SK-N-SH (cell line): ENCODE data around the gene IMPDH1. TPM values are rescaled to one million over a fixed set of nuclear protein-coding genes. Genes with fewer than 3 reads are reported as not detected.
A peak's percentile ranks its signal among the peaks of the same experiment; 100 is the strongest.

Experiments
- CTCF ChIA-PET: fragments of 300-600, 350-600 bp; formaldehyde crosslinking; extraction: SDS; loops from one replicate; lab custom pipeline; 2021; lab: Yijun Ruan, JAX
- POLR2A ChIA-PET: fragments of 350-600 bp; sonication (Branson Sonifier 250); formaldehyde crosslinking; extraction: SDS; loops from one replicate; lab custom pipeline; 2020; ENCODE audit warnings: antibody characterized with exemption, inconsistent platforms; lab: Yijun Ruan, JAX
- DNase-seq: peaks from one replicate; pipeline ENCODE4 v3.0.0; 2012
- H2AFZ ChIP-seq: fragments of 200-600 bp; sonication (generic); 2 replicates; pipeline ENCODE4 v1.8.1; 2016; ENCODE audit warnings: antibody characterized with exemption, mild to moderate bottlenecking, low read depth
- H3F3A ChIP-seq: fragments of 200-600 bp; sonication (generic); replicated peaks from 2 replicates; pipeline ENCODE3; 2016; ENCODE audit warnings: antibody characterized with exemption, mild to moderate bottlenecking; ENCODE audit not compliant: insufficient read depth
- H3K27ac ChIP-seq, 2 experiments: fragments of 200-500 bp in 1 of 2; fragments of 200-600 bp in 1 of 2; sonication (Bioruptor generic) in 1 of 2; sonication (generic), shearing (Covaris generic) in 1 of 2; 2 replicates each; pipeline versions ENCODE4 v1.5.1 to v1.6.1; 2014 to 2016; ENCODE audit warnings: low read depth in 2 of 2, inconsistent platforms in 1 of 2, low read length in 1 of 2, mild to moderate bottlenecking in 1 of 2, mixed read lengths in 1 of 2
- H3K27me3 ChIP-seq: fragments of 200-600 bp; sonication (generic), shearing (Covaris generic); 2 replicates; pipeline ENCODE4 v1.6.1; 2016; ENCODE audit warnings: mixed run types; ENCODE audit not compliant: insufficient read depth
- H3K36me3 ChIP-seq, 2 experiments: fragments of 200-500 bp in 1 of 2; fragments of 200-600 bp in 1 of 2; sonication (Bioruptor generic) in 1 of 2; sonication (generic) in 1 of 2; replicated peaks in 1 of 2; 2 replicates each; pipeline versions ENCODE3 to v1.5.1; 2014 to 2016; ENCODE audit warnings: low read length in 1 of 2, mild to moderate bottlenecking in 1 of 2; ENCODE audit not compliant: insufficient read depth in 2 of 2, control insufficient read depth in 1 of 2
- H3K4me1 ChIP-seq, 2 experiments: fragments of 200-500 bp in 1 of 2; fragments of 200-600 bp in 1 of 2; sonication (Bioruptor generic) in 1 of 2; sonication (generic), shearing (Covaris generic) in 1 of 2; 2 replicates each; pipeline versions ENCODE4 v1.5.1 to v1.6.1; 2014 to 2016; ENCODE audit warnings: low read depth in 1 of 2, low read length in 1 of 2, mixed run types in 1 of 2; ENCODE audit not compliant: insufficient read depth in 2 of 2, control insufficient read depth in 1 of 2
- H3K4me2 ChIP-seq: fragments of 200-600 bp; sonication (generic), shearing (Covaris generic); 2 replicates; pipeline ENCODE4 v1.6.1; 2017; ENCODE audit warnings: mixed run types
- H3K4me3 ChIP-seq, 2 experiments: fragments of 200-500 bp in 1 of 2; fragments of 200-600 bp in 1 of 2; sonication (Bioruptor generic) in 1 of 2; sonication (generic), shearing (Covaris generic) in 1 of 2; 2 replicates each; pipeline versions ENCODE4 v1.5.1 to v1.8.1; 2014 to 2016; ENCODE audit warnings: low read depth in 2 of 2, inconsistent platforms in 1 of 2, low read length in 1 of 2, mild to moderate bottlenecking in 1 of 2, mixed read lengths in 1 of 2, moderate library complexity in 1 of 2
- H3K79me2 ChIP-seq: fragments of 200-600 bp; sonication (generic); 2 replicates; pipeline ENCODE4 v1.8.1; 2017; ENCODE audit warnings: mild to moderate bottlenecking; ENCODE audit not compliant: insufficient read depth
- H3K9ac ChIP-seq: fragments of 200-600 bp; sonication (generic); 2 replicates; pipeline ENCODE4 v1.6.1; 2017; ENCODE audit warnings: mixed run types
- H3K9me2 ChIP-seq: fragments of 200-600 bp; sonication (generic); 2 replicates; pipeline ENCODE4 v1.6.1; 2017; ENCODE audit warnings: mixed run types
- H3K9me3 ChIP-seq: fragments of 200-600 bp; sonication (generic); 2 replicates; pipeline ENCODE4 v1.6.1; 2017; ENCODE audit warnings: mixed run types, mild to moderate bottlenecking, moderate library complexity
- H4K20me1 ChIP-seq: fragments of 200-600 bp; sonication (generic); 2 replicates; pipeline ENCODE4 v1.6.1; 2017; ENCODE audit warnings: mild to moderate bottlenecking, mixed run types; ENCODE audit not compliant: insufficient read depth
- ELF1 ChIP-seq: IDR thresholded peaks from 2 replicates; pipeline ENCODE4 v1.4.0; 2012
- EP300 ChIP-seq, 2 experiments: IDR thresholded peaks; 2 replicates each; pipeline versions ENCODE4 v1.4.0 to v1.6.1; 2012; ENCODE audit warnings: borderline replicate concordance in 1 of 2, low read depth in 1 of 2, low read length in 1 of 2
- EZH2phosphoT487 ChIP-seq: fragments of 200-600 bp; sonication (generic); IDR thresholded peaks from 2 replicates; pipeline ENCODE4 v1.6.1; 2017; ENCODE audit warnings: low read depth, mixed run types, mild to moderate bottlenecking, antibody characterized with exemption, moderate library complexity, borderline replicate concordance
- FOSL2 ChIP-seq: IDR thresholded peaks from 2 replicates; pipeline ENCODE4 v1.4.0; 2012; ENCODE audit warnings: low read depth, mild to moderate bottlenecking, moderate library complexity, borderline replicate concordance
- FOXJ3 ChIP-seq: sonication (generic); formaldehyde crosslinking; IDR thresholded peaks from 2 replicates; pipeline ENCODE4 v1.5.1; 2020; ENCODE audit warnings: mild to moderate bottlenecking, missing genetic modification reagents
- FOXM1 ChIP-seq: IDR thresholded peaks from 2 replicates; pipeline ENCODE4 v1.4.0; 2012; ENCODE audit warnings: low read depth, mild to moderate bottlenecking
- GATA2 ChIP-seq: sonication (generic); formaldehyde crosslinking; IDR thresholded peaks from 2 replicates; pipeline ENCODE4 v1.5.0; 2020; ENCODE audit warnings: mild to moderate bottlenecking, missing genetic modification reagents
- JUND ChIP-seq: IDR thresholded peaks from 2 replicates; pipeline ENCODE4 v1.4.0; 2012
- MEF2A ChIP-seq: IDR thresholded peaks from 2 replicates; pipeline ENCODE4 v1.4.0; 2012; ENCODE audit warnings: low read depth, borderline replicate concordance
- NRF1 ChIP-seq: IDR thresholded peaks from 2 replicates; pipeline ENCODE4 v1.6.1; 2012; ENCODE audit warnings: low read depth, mild to moderate bottlenecking, low read length
- POLR2AphosphoS5 ChIP-seq: IDR thresholded peaks from 2 replicates; pipeline ENCODE4 v1.6.1; 2012; ENCODE audit warnings: low read depth, low read length
- RAD21 ChIP-seq: IDR thresholded peaks from 2 replicates; pipeline ENCODE4 v1.6.1; 2012; ENCODE audit warnings: mild to moderate bottlenecking, low read length
- SMC3 ChIP-seq: IDR thresholded peaks from 2 replicates; pipeline ENCODE4 v1.6.1; 2012; ENCODE audit warnings: low read depth, low read length, improper control_type of control experiment
- YY1 ChIP-seq: IDR thresholded peaks from 2 replicates; pipeline ENCODE4 v1.4.0; 2012; ENCODE audit warnings: low read depth, mild to moderate bottlenecking
- WGBS: methylation state at CpG from one replicate; pipeline ENCODE4 v1.1.6; 2017; ENCODE audit warnings: low lambda C conversion rate; 5-methylcytosine and 5-hydroxymethylcytosine counted together
- polyA plus RNA-seq, 3 experiments: library from polyadenylated mRNA; depleted of rRNA; stranded (reverse); fragments of >200 nt; gene quantifications; 2 replicates each; pipeline ENCODE4 v1.2.3, GENCODE V29; 2012
- TF ChIP-seq, protein P1 (sequence below): IDR thresholded peaks from 2 replicates; pipeline ENCODE4 v1.4.0; 2012; ENCODE audit warnings: low read depth, borderline replicate concordance
- TF ChIP-seq, protein P2 (sequence below): IDR thresholded peaks from 2 replicates; pipeline ENCODE4 v1.4.0; 2012; ENCODE audit warnings: low read depth
- TF ChIP-seq, protein P3 (sequence below): fragments of 150-350 bp; IDR thresholded peaks from 2 replicates; pipeline ENCODE4 v1.6.1; 2017; ENCODE audit warnings: antibody characterized with exemption, low read length, low read depth, borderline replicate concordance
- TF ChIP-seq, protein P4 (sequence below): IDR thresholded peaks from 2 replicates; pipeline ENCODE4 v1.4.0; 2012; ENCODE audit warnings: low read depth, borderline replicate concordance

IMPDH1 gene
- polyA plus RNA-seq, 1 of the 3 experiments (the other 2 are of a cell fraction): 80.4 TPM

DNA sequence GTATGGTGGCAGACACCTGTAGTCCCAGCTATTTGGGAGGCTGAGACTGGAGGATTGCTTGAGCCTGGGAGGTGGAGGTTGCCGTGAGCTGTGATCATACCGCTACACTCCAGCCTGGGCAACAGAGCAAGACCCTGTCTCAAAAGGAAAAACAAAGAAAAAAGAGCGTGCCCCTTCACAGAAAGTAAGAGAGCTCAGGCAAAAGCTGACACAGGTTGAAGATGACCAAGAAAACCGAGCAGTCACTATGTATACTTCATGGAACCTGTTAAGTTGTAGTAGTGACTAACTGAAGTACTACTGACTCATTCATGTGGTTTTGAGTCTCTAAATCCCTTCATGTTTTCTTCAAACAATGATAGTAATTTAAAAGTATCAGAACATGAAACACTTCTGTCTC lies 47.1 kb downstream of the IMPDH1 start:
- H3K4me1 ChIP-seq: peaks cover 0 to 60% of the 10 kb centered on the region in 2 experiments; a peak in 2 of 4 replicates
- no peak overlapping the region for H2AFZ ChIP-seq
- H3K36me3 ChIP-seq: no peaks in the 10 kb centered on the region
- peaks cover 46% of the 10 kb centered on the region for H3K27me3 ChIP-seq
- POLR2A ChIA-PET: interaction anchor here (1.1 to 3.9 kb wide), 3 partner anchors 13 to 24 kb away, joined by 4 to 32 read pairs (median 6); no protein-coding TSS in a partner anchor
- H3K4me3 ChIP-seq: no peak overlapping the region
- no peaks in the 10 kb centered on the region for H4K20me1 ChIP-seq
- H3K27ac ChIP-seq: peak overlapping the region in 1 of 2 experiments; percentile 100; a peak in 2 of 4 replicates
- CTCF ChIA-PET: interaction anchor here (0.9 to 20.2 kb wide), 6 partner anchors 11 to 64 kb away, joined by 4 to 493 read pairs (median 14); partner anchors contain the start of gene RBM28
- peaks cover 5% of the 10 kb centered on the region for H3F3A ChIP-seq
- H3K9me3 ChIP-seq: no peaks in the 10 kb centered on the region
- no peaks in the 10 kb centered on the region for H3K9me2 ChIP-seq
- H3K9ac ChIP-seq: no peak overlapping the region
- H3K4me2 ChIP-seq: no peak overlapping the region
- DNase-seq: no peak
- H3K79me2 ChIP-seq: no peaks in the 10 kb centered on the region
- whole genome bisulfite sequencing: 69% methylated on average over 4 of the region's 4 CpGs
- TF ChIP-seq GATA2 (CRISPR knock-in tag) (no peak), ELF1 (no peak), EP300 (IDR thresholded peaks at IDR 0.05; ENCODE audit: borderline replicate concordance in 1 of 2, low read depth in 1 of 2, low read length in 1 of 2) (no peak), FOXJ3 (CRISPR knock-in tag) (no peak), NRF1 (no peak), MEF2A (no peak), JUND (no peak)
- TF ChIP-seq, protein P1, sequence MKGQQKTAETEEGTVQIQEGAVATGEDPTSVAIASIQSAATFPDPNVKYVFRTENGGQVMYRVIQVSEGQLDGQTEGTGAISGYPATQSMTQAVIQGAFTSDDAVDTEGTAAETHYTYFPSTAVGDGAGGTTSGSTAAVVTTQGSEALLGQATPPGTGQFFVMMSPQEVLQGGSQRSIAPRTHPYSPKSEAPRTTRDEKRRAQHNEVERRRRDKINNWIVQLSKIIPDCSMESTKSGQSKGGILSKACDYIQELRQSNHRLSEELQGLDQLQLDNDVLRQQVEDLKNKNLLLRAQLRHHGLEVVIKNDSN: no peak
- TF ChIP-seq, protein P2, sequence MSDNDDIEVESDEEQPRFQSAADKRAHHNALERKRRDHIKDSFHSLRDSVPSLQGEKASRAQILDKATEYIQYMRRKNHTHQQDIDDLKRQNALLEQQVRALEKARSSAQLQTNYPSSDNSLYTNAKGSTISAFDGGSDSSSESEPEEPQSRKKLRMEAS: no peak

DNA sequence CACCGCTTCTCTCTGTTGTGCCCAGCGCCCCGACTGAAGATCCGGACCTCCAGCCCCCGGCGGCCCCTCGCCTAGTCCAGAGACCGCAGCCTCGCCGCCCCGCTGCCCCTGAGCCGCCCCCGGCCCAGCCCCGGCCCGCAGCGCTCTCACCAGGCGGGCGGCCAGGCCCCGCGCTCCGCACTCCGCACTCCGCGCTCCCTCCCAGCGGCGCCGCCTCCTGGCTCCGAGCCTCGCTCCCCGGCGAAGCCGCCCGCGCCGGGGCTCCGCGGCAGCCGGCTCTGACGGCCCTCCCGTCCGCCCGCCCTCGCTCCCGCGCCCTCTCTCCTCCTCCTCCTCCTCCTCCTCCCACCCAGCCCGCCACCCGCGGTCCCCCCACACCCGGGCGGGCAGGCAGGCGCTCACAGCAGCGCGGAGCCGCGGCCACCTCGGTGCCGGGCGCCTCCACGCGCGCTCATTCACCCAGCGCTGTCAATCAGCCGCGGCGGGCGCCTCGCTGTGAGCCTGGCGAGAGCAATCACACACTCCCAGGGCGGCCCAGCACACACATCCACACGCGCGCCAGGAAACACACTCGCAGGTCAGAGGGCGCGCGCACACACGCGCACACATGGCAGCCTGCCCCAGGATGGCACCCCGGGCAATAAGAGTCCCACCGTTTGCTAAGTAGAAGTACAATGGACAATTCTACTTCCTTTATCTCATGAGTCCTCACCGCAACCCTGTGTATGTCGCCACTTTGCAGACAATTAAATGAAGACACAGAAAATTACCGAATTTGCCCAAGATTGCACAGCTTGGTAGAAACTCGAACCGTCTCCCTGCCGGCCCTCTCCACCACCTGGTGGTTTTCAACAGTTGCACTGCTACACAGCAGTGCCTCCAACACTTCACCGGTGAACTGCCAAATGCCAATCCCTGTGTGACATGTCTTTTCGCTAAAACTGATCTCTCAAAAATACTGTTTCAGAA lies 48.1 kb downstream of the IMPDH1 start, which contains the start of gene PRRT4:
Gene PRRT4, minus strand, starts transcription at position 280 of the 969 bp plus-strand sequence.
- DNase-seq: peak; percentile 73
- H2AFZ ChIP-seq: peak within 1 kb of the TSS; percentile 67; the same call in 1 of the 2 replicates
- peak within 1 kb of the TSS; percentile 54 to 63 for H3K4me3 ChIP-seq
- H3K4me2 ChIP-seq: peak within 1 kb of the TSS; percentile 87
- peaks cover 5% of the 10 kb centered on the region for H3F3A ChIP-seq
- no peaks in the 10 kb centered on the region for H3K9me2 ChIP-seq
- peaks cover 0 to 68% of the 10 kb centered on the region in 2 experiments; a peak in 2 of 4 replicates for H3K4me1 ChIP-seq
- no peaks in the 10 kb centered on the region for H3K79me2 ChIP-seq
- 2% methylated on average over 64 of the region's 88 CpGs for WGBS
- ChIA-PET POLR2A (interaction anchor here (1.1 to 3.9 kb wide), 6 partner anchors 12 to 95 kb away, joined by 3 to 32 read pairs (median 8); no protein-coding TSS in a partner anchor), CTCF (interaction anchor here (0.9 to 20.2 kb wide), 7 partner anchors 9 to 65 kb away, joined by 4 to 493 read pairs (median 8); partner anchors contain the start of gene RBM28)
- H3K9ac ChIP-seq: no peak within 1 kb of the TSS
- H3K27ac ChIP-seq: peak within 1 kb of the TSS in 1 of 2 experiments; percentile 100; a peak in 2 of 4 replicates
- H3K9me3 ChIP-seq: no peaks in the 10 kb centered on the region
- H3K36me3 ChIP-seq: no peaks in the 10 kb centered on the region
- H4K20me1 ChIP-seq: no peaks in the 10 kb centered on the region
- peaks cover 46% of the 10 kb centered on the region for H3K27me3 ChIP-seq
- no peak for TF ChIP-seq YY1
- TF ChIP-seq MEF2A: no peak
- no peak for TF ChIP-seq FOSL2
- TF ChIP-seq, protein P3, sequence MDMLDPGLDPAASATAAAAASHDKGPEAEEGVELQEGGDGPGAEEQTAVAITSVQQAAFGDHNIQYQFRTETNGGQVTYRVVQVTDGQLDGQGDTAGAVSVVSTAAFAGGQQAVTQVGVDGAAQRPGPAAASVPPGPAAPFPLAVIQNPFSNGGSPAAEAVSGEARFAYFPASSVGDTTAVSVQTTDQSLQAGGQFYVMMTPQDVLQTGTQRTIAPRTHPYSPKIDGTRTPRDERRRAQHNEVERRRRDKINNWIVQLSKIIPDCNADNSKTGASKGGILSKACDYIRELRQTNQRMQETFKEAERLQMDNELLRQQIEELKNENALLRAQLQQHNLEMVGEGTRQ: no peak
- TF ChIP-seq RAD21: peak; percentile 58
- TF ChIP-seq, protein P1: no peak
- TF ChIP-seq POLR2AphosphoS5: no peak
- no peak for TF ChIP-seq NRF1
- TF ChIP-seq, protein P2: 0 out of 2 replicates have a peak, but pooled peaks have one; percentile 15
- TF ChIP-seq EZH2phosphoT487: no peak
- no peak for TF ChIP-seq FOXM1
- TF ChIP-seq, protein P4, sequence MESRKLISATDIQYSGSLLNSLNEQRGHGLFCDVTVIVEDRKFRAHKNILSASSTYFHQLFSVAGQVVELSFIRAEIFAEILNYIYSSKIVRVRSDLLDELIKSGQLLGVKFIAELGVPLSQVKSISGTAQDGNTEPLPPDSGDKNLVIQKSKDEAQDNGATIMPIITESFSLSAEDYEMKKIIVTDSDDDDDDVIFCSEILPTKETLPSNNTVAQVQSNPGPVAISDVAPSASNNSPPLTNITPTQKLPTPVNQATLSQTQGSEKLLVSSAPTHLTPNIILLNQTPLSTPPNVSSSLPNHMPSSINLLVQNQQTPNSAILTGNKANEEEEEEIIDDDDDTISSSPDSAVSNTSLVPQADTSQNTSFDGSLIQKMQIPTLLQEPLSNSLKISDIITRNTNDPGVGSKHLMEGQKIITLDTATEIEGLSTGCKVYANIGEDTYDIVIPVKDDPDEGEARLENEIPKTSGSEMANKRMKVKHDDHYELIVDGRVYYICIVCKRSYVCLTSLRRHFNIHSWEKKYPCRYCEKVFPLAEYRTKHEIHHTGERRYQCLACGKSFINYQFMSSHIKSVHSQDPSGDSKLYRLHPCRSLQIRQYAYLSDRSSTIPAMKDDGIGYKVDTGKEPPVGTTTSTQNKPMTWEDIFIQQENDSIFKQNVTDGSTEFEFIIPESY: no peak
- no peak; the same call in 1 of the 2 replicates for TF ChIP-seq SMC3
